HG03103 (cell line): ENCODE measurements around the gene PCDHA5.
"Not testable (repeated sequence)": the region's sequence is repeated elsewhere in the genome, so short reads cannot be mapped to it uniquely, and the experiment has no call there.

Experiments
- ATAC-seq: cut with Tn5 transposase; IDR thresholded peaks from one replicate; pipeline ENCODE4 v1.9.1; 2021; ENCODE audit warnings: low read depth; ENCODE audit not compliant: unreplicated experiment

Gene PCDHA5

DNA sequence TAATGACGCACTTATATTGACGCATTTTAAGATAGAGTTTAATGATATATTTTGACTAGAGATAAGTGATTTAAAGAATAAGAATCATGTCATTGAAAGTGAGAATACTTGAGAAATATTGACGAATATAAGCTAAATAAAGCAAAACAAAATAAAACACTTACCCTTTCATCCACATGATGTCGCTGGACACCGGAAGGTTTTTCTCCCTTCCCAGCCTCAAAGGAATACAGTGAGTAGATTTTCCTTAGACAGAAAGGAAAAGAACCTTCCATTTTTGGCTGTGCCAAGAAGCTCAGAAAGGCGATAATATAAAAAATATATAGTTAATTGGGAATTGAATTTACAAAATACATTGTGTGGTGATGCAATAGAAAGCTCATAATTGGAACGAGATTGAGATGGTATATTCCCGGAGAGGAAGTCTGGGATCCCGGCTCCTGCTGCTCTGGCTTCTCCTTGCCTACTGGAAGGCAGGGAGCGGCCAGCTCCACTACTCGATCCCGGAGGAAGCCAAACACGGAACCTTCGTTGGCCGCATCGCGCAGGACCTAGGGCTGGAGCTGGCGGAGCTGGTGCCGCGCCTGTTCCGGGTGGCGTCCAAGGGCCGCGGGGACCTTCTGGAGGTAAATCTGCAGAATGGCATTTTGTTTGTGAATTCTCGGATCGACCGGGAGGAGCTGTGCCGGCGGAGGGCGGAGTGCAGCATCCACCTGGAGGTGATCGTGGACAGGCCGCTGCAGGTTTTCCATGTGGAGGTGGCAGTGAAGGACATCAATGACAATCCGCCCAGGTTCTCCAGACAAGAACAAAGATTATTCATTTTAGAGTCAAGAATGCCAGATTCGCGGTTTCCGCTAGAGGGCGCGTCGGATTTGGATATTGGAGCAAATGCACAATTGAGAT lies at the start of gene PCDHA5:
Gene PCDHA5 (plus strand): TSS at position 239 of the 906 bp plus-strand sequence.
- ATAC-seq, result no peak

DNA sequence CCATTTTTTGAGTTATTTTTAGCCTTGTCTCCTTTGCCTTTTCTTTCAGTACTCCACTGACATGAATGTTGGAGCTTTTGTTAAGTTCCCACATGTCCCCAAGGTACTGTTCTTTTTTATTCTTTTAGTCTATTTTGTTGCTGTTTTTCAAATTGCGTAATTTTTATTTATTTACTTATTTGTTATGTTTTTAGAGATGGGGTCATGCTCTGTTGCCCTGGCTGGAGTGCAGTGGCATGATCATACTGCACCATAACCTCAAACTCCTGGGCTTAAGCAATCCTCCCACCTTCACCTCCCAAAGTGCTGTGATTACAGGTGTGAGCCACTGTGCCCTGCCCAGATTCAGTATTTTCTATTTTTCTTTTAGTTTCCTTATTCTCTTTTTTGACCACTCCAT lies 40.9 kb upstream of the PCDHA5 start:
- no peak for ATAC-seq

DNA sequence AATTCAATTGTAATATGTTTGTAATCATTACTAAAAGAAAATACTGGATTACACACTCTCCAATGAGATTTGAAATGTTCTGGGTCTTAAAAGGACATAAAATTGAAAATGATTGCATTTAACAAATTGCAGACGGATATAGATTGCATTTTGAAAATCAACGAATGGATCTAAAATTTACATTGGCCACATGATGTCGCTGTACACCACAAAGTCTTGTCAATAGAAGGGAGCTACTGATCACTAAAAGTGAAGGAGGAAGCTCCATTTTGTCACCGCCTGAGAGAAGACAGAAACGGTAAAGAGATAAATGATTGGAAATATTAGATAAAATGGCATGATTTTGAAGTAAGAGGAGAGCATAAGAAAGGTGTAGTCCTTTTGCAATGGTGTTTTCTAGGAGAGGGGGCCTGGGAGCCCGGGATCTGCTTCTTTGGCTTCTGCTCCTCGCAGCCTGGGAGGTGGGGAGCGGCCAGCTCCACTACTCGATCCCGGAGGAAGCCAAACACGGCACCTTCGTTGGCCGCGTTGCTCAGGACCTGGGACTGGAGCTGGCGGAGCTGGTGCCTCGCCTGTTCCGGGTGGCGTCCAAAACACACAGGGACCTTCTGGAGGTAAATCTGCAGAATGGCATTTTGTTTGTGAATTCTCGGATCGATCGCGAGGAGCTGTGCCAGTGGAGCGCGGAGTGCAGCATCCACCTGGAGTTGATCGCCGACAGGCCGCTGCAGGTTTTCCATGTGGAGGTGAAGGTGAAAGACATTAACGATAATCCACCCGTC lies 35.3 kb upstream of the PCDHA5 start, which contains the start of gene PCDHA1:
Gene PCDHA1 (plus strand): TSS at position 236 of the 782 bp plus-strand sequence.
- no peak for ATAC-seq

DNA sequence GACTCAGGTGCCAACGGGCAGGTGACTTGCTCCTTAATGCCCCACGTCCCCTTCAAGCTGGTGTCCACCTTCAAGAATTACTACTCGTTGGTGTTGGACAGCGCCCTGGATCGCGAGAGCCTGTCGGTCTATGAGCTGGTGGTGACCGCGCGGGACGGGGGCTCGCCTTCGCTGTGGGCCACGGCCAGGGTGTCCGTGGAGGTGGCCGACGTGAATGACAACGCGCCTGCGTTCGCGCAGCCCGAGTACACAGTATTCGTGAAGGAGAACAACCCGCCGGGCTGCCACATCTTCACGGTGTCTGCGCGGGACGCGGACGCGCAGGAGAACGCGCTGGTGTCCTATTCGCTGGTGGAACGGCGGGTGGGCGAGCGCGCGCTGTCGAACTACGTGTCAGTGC lies 34.0 kb upstream of the PCDHA5 start:
- ATAC-seq, result not testable (repeated sequence)

DNA sequence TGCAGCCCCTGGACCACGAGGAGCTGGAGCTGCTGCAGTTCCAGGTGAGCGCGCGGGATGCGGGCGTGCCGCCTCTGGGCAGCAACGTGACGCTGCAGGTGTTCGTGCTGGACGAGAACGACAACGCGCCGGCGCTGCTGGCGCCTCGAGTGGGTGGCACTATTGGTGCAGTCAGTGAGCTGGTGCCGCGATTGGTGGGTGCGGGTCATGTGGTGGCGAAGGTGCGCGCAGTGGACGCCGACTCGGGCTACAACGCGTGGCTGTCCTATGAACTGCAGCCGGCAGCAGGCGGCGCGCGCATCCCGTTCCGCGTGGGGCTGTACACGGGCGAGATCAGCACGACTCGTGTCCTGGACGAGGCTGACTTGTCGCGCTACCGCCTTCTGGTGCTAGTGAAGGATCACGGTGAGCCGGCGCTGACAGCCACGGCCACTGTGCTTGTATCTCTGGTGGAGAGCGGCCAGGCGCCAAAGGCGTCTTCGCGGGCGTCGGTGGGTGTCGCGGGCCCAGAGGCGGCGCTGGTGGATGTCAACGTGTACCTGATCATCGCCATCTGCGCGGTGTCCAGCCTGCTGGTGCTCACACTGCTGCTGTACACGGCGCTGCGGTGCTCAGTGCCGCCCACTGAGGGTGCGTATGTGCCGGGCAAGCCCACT lies 33.4 kb upstream of the PCDHA5 start:
- ATAC-seq, result not testable (repeated sequence)

DNA sequence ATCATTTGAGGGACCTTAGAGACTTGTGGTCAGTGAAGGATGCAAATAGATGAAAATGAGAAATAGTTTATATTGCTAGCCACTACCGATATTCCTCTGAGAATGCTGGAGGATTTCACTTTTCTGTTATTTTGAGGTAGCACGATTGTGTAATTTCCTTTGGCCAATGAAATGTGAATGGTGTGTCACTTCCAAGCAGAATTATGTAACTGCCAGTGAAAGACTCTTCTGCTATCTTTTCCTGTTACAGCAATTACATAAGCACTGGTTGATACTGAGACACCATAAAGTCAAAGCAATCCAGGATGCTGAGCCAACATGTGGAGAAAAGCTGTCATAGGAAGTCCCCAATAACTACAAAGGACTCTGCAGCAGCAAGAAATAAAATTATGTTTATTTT lies 30.3 kb upstream of the PCDHA5 start:
- no peak for ATAC-seq

DNA sequence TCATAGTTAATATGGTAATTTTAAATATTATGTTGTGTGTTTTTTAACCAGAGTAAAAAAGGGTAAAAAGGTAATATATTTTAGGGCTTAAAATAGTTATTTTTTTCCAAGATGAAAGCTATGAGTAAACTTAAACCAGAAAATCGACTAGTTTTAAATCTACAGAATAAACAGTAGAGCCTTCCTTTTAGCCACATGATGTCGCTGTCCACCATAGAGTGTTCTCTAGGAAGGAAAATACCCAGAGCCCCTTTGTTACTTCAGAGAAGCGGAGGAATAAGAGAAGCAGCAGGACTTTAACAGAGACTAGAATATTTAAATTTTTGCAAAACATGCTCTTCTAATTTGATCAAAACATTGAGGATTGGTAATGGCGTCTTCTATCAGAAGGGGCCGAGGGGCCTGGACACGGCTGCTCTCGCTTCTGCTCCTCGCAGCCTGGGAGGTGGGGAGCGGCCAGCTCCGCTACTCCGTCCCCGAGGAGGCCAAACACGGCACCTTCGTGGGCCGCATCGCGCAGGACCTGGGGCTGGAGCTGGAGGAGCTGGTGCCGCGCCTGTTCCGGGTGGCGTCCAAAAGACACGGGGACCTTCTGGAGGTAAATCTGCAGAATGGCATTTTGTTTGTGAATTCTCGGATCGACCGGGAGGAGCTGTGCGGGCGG lies 26.7 kb upstream of the PCDHA5 start, which contains the start of gene PCDHA2:
Gene PCDHA2 (plus strand): TSS at position 258 of the 664 bp plus-strand sequence.
- no peak for ATAC-seq

DNA sequence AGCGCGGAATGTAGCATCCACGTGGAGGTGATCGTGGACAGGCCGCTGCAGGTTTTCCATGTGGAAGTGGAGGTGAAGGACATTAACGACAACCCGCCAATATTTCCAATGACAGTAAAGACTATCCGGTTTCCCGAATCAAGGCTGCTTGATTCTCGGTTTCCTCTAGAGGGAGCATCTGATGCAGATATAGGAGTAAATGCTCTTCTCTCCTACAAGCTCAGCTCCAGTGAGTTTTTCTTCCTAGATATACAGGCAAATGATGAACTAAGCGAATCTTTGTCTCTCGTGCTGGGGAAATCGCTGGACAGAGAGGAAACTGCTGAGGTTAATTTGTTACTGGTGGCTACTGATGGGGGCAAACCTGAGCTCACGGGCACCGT lies 26.2 kb upstream of the PCDHA5 start:
- ATAC-seq, result no peak

DNA sequence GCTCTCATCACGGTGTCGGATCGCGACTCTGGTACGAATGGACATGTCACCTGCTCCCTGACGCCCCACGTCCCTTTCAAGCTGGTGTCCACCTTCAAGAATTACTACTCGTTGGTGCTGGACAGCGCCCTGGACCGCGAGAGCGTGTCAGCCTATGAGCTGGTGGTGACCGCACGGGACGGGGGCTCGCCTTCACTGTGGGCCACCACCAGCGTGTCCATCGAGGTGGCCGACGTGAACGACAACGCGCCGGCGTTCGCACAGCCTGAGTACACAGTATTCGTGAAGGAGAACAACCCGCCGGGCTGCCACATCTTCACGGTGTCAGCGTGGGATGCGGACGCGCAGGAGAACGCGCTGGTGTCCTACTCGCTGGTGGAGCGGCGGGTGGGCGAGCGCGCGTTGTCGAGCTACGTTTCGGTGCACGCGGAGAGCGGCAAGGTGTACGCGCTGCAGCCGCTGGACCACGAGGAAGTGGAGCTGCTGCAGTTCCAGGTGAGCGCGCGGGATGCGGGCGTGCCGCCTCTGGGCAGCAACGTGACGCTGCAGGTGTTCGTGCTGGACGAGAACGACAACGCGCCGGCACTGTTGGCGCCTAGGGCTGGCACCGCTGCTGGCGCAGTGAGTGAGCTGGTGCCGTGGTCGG lies 25.2 kb upstream of the PCDHA5 start:
- not testable (repeated sequence) for ATAC-seq

DNA sequence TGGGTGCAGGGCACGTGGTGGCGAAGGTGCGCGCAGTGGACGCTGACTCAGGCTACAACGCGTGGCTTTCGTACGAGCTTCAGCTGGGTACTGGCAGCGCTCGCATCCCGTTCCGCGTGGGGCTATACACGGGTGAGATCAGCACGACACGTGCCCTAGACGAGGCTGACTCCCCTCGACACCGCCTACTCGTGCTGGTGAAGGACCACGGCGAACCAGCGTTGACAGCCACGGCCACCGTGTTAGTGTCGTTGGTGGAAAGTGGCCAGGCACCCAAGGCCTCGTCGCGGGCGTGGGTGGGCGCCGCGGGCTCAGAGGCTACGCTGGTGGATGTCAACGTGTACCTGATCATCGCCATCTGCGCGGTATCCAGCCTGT lies 24.7 kb upstream of the PCDHA5 start:
- ATAC-seq, result no peak

DNA sequence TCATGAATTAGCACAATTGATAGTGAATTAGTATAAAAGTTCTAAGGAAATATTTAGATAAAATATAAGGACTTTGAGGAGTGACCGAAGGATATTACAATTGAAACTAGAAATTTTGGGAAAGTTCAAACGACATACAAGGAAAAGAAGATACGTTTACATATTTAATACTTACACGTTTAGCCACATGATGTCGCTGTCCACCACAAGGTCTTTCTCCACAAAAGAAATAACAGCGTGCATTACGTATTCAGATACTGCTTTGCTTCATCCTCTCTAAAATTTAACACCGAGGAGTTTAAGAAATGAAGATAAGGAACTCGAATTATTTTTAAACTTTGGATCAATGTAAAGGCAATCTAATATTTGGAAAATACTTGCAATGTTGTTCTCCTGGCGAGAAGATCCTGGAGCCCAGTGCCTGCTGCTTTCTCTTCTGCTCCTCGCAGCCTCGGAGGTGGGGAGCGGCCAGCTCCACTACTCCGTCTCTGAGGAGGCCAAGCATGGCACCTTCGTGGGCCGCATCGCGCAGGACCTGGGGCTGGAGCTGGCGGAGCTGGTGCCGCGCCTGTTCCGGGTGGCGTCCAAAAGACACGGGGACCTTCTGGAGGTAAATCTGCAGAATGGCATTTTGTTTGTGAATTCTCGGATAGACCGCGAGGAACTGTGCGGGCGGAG lies 20.5 kb upstream of the PCDHA5 start, which contains the start of gene PCDHA3:
Gene PCDHA3 (plus strand): TSS at position 242 of the 678 bp plus-strand sequence.
- no peak for ATAC-seq

DNA sequence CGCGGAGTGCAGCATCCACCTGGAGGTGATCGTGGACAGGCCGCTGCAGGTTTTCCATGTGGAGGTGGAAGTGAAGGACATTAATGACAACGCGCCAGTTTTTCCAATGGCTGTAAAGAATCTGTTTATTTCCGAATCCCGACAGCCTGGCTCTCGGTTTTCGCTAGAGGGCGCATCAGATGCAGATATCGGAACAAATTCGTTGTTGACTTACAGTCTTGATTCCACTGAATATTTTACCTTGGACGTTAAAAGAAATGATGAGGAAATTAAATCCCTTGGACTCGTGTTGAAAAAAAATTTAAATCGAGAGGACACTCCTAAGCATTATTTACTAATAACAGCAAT lies 19.9 kb upstream of the PCDHA5 start:
- ATAC-seq, result no peak

DNA sequence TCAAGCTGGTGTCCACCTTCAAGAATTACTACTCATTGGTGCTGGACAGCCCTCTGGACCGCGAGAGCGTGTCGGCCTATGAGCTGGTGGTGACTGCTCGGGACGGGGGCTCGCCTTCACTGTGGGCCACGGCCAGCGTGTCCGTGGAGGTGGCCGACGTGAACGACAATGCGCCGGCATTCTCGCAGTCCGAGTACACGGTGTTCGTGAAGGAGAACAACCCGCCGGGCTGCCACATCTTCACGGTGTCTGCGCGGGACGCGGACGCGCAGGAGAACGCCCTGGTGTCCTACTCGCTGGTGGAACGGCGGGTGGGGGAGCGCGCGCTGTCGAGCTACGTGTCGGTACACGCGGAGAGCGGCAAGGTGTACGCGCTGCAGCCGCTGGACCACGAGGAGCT lies 19.0 kb upstream of the PCDHA5 start:
- not testable (repeated sequence) for ATAC-seq

DNA sequence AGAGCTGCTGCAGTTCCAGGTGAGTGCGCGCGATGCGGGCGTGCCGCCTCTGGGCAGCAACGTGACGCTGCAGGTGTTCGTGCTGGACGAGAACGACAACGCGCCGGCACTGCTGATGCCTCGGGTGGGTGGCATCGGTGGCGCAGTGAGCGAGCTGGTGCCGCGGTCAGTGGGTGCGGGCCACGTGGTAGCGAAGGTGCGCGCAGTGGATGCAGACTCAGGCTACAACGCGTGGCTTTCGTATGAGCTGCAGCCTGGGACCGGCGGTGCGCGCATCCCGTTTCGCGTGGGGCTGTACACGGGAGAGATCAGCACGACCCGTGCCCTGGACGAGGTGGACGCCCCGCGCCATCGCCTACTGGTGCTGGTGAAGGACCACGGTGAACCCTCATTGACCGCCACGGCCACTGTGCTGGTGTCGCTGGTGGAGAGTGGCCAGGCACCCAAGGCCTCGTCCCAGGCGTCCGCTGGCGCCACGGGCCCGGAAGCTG lies 18.6 kb upstream of the PCDHA5 start:
- no peak for ATAC-seq

DNA sequence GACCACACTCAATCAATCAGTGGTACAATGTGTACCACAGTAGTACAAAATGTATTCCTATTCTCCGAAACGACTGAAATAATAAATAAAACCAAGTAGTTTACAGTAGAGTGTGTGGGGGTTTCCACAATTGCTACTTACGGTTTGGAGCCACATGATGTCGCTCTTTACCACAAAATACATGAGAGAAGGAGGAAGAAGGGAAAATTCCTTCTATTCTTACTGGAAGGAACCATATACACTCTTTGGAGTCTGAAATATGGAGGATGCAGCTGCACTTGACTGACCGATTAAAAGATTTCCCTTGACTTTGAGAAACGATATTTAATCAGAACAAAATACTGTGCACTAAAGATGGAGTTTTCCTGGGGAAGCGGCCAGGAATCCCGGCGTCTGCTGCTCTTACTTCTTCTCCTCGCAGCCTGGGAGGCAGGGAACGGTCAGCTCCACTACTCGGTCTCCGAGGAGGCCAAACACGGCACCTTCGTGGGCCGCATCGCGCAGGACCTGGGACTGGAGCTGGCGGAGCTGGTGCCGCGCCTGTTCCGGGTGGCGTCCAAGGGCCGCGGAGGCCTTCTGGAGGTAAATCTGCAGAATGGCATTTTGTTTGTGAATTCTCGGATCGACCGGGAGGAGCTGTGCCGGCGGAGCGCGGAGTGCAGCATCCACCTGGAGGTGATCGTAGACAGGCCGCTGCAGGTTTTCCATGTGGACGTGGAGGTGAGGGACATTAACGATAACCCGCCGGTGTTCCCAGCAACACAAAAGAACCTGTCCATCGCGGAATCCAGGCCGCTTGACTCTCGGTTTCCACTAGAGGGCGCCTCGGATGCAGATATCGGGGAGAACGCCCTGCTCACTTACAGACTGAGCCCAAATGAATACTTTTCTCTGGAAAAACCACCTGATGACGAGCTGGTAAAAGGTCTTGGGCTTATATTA lies 14.3 kb upstream of the PCDHA5 start, which contains the start of gene PCDHA4:
Gene PCDHA4 (plus strand): TSS at position 235 of the 942 bp plus-strand sequence.
- ATAC-seq, result no peak

DNA sequence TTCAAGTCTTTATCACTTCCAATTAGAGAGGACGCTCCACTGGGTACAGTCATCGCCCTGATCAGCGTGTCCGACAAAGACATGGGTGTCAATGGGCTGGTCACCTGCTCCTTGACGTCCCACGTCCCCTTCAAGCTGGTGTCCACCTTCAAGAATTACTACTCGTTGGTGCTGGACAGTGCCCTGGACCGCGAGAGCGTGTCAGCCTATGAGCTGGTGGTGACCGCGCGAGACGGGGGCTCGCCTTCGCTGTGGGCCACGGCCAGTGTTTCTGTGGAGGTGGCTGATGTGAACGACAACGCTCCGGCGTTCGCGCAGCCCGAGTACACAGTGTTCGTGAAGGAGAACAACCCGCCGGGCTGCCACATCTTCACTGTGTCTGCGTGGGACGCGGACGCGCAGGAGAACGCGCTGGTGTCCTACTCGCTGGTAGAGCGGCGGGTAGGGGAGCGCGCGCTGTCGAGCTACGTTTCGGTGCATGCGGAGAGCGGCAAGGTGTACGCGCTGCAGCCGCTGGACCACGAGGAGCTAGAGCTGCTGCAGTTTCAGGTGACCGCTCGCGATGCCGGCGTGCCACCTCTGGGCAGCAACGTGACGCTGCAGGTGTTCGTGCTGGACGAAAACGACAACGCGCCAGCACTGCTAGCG lies 13.0 kb upstream of the PCDHA5 start:
- ATAC-seq, result not testable (repeated sequence)

DNA sequence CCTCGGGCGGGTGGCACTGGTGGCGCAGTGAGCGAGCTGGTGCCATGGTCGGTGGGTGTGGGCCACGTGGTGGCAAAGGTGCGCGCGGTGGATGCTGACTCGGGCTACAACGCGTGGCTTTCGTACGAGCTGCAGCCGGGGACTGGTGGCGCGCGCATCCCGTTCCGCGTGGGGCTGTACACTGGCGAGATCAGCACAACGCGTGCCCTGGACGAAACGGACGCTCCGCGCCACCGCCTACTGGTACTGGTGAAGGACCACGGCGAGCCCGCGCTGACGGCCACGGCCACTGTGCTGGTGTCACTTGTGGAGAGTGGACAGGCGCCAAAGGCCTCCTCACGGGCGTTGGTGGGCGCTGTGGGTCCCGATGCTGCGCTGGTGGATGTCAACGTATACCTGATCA lies 12.5 kb upstream of the PCDHA5 start:
- no peak for ATAC-seq

DNA sequence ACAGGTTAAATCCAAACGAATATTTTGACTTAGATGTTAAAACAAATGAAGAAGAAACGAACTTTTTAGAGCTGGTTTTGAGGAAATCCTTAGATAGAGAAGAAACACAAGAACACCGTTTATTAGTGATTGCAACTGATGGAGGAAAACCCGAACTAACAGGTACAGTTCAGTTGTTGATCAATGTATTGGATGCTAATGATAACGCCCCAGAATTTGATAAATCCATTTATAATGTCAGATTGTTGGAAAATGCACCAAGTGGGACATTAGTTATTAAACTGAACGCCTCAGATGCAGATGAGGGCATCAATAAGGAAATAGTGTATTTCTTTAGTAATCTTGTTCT lies 842 bp downstream of the PCDHA5 start:
- no peak for ATAC-seq
